Left ventricle myocardium inferior (tissue), 1 donor: ENCODE measurements around the gene GBF1. TPM values are rescaled to one million over a fixed set of nuclear protein-coding genes. Genes with fewer than 3 reads are reported as not detected.

Source experiments
- DNase-seq: peaks from one replicate; pipeline ENCODE4 v3.0.0-alpha.2; 2020
- H3K27ac ChIP-seq: fragments of 200-600 bp; replicated peaks from 2 replicates; pipeline ENCODE4 v1.8.0; 2021
- H3K27me3 ChIP-seq: fragments of 200-600 bp; 2 replicates; pipeline ENCODE4 v1.8.0; 2021; ENCODE audit warnings: low read depth
- H3K36me3 ChIP-seq: fragments of 200-600 bp; 2 replicates; pipeline ENCODE4 v1.8.0; 2021
- H3K4me1 ChIP-seq: fragments of 200-600 bp; 2 replicates; pipeline ENCODE4 v1.8.0; 2021
- H3K4me3 ChIP-seq: fragments of 200-600 bp; 2 replicates; pipeline ENCODE4 v1.8.0; 2021; ENCODE audit warnings: mild to moderate bottlenecking, moderate library complexity
- H3K9me3 ChIP-seq: fragments of 200-600 bp; replicated peaks from 2 replicates; pipeline ENCODE4 v1.8.0; 2021
- intact Hi-C: fragments of 100-400 bp; cut with micrococcal nuclease; formaldehyde crosslinking; loops from one replicate; pipeline ENCODE4 v1.11.0; 2022
- total RNA-seq: library from RNA; stranded (reverse); fragmentation: NEBNext Ultra II Directional; extraction: Animal tissue kit (Norgen Biotek cat#: 25700); gene quantifications from one replicate; pipeline ENCODE4 v1.2.1, GENCODE V29; 2021
- TF ChIP-seq, protein P1 (sequence below): fragments of 200-600 bp; IDR thresholded peaks from 2 replicates; pipeline ENCODE4 v1.8.0; 2021; ENCODE audit warnings: antibody characterized with exemption, mild to moderate bottlenecking, borderline replicate concordance
- donor health status: DM: no; HTN: yes; CAD: no; lungs with severe emphysema.

GBF1 gene
- total RNA-seq, 1 donor from 2014 or later: 43.2 TPM

DNA sequence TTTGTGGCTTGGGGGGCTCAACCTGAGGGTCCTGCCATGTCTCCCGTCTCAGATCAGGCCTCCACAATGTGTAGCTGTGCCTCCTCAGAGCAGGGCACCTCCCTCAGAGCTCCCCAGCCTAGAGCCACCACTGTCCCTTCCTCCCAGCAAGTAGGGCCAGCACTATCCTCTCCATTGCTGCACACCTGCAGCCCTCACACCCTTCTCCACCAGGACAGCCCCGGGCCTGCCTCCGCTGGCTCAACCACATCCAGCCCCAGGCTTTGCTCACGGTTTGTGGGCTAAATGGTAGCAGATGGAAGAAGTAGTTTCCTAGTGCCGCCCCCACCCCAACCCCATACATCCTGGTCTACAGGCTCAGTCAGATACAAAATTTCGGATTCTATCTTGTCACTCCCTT is 160.3 kb downstream of the GBF1 start:
- H3K27me3 ChIP-seq: peaks cover 37% of the 10 kb centered on the region
- H3K4me1 ChIP-seq: peaks cover 19% of the 10 kb centered on the region
- DNase-seq: no peak
- H3K36me3 ChIP-seq: peaks cover 21% of the 10 kb centered on the region
- H3K4me3 ChIP-seq: no peak overlapping the region
- H3K9me3 ChIP-seq: no peaks in the 10 kb centered on the region
- TF ChIP-seq, protein P1, sequence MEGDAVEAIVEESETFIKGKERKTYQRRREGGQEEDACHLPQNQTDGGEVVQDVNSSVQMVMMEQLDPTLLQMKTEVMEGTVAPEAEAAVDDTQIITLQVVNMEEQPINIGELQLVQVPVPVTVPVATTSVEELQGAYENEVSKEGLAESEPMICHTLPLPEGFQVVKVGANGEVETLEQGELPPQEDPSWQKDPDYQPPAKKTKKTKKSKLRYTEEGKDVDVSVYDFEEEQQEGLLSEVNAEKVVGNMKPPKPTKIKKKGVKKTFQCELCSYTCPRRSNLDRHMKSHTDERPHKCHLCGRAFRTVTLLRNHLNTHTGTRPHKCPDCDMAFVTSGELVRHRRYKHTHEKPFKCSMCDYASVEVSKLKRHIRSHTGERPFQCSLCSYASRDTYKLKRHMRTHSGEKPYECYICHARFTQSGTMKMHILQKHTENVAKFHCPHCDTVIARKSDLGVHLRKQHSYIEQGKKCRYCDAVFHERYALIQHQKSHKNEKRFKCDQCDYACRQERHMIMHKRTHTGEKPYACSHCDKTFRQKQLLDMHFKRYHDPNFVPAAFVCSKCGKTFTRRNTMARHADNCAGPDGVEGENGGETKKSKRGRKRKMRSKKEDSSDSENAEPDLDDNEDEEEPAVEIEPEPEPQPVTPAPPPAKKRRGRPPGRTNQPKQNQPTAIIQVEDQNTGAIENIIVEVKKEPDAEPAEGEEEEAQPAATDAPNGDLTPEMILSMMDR: no peak
- intact Hi-C loops: no loop called here
- no peak overlapping the region for H3K27ac ChIP-seq

- intact Hi-C loops: no loop called here
- no peak overlapping the region for H3K27ac ChIP-seq
- TF ChIP-seq, protein P1: no peak
- DNase-seq: no peak
- peaks cover 10% of the 10 kb centered on the region for H3K36me3 ChIP-seq
- H3K4me1 ChIP-seq: peaks cover 22% of the 10 kb centered on the region
- H3K9me3 ChIP-seq: no peaks in the 10 kb centered on the region
- no peak overlapping the region for H3K4me3 ChIP-seq
- H3K27me3 ChIP-seq: peaks cover 49% of the 10 kb centered on the region
These were observed 161.5 kb downstream of the GBF1 start for GRCh38 chr10:102406815-102407214.

DNA sequence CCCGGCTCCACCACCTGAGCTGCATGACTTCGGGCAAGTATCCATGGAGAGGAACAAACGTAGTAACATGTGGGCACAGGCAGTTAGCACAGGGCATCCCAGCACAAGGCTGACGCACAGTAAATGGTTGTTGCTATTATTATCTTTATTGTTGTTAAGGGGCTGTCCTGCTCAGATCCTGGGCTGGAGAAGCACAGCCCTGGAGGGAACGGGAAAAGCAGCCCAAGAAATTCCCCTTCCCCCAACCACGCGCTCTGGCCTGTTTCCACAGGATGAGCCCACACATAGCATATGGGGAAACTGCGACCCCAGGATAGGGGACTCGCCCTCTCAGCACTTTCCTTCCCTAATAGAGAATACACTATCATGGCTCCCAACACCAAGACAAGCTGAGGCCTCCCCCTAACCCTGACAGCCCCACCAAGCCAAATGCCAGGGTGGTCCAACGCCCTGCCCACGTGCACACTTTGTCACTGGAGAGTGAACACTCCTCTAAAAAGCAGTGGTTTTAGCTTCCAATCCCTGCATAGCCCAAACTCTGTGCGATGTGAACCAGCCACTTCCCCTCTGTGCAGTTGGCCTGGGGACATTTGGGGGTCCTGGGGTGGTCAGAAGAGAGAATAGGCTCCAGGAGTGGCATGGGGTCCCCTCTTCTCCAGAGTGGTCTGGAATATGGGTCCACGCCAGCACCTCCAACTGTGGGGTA is 162.2 kb downstream of the GBF1 start:
- Histone ChIP-seq H3K4me1 (peaks cover 22% of the 10 kb centered on the region), H3K4me3 (no peak overlapping the region), H3K36me3 (peaks cover 4% of the 10 kb centered on the region), H3K27ac (no peak overlapping the region), H3K27me3 (peaks cover 57% of the 10 kb centered on the region), H3K9me3 (no peaks in the 10 kb centered on the region)
- DNase-seq: no peak
- intact Hi-C loops: no loop called here
- TF ChIP-seq, protein P1: no peak

- intact Hi-C loops: no loop called here
- Histone ChIP-seq H3K36me3 (no peaks in the 10 kb centered on the region), H3K9me3 (no peaks in the 10 kb centered on the region), H3K27ac (no peak overlapping the region), H3K4me1 (peaks cover 22% of the 10 kb centered on the region), H3K27me3 (peaks cover 63% of the 10 kb centered on the region), H3K4me3 (peak overlapping the region; percentile 61)
- DNase-seq: no peak
- TF ChIP-seq, protein P1: no peak
These were observed 162.9 kb downstream of the GBF1 start for GRCh38 chr10:102408131-102408727.

DNA sequence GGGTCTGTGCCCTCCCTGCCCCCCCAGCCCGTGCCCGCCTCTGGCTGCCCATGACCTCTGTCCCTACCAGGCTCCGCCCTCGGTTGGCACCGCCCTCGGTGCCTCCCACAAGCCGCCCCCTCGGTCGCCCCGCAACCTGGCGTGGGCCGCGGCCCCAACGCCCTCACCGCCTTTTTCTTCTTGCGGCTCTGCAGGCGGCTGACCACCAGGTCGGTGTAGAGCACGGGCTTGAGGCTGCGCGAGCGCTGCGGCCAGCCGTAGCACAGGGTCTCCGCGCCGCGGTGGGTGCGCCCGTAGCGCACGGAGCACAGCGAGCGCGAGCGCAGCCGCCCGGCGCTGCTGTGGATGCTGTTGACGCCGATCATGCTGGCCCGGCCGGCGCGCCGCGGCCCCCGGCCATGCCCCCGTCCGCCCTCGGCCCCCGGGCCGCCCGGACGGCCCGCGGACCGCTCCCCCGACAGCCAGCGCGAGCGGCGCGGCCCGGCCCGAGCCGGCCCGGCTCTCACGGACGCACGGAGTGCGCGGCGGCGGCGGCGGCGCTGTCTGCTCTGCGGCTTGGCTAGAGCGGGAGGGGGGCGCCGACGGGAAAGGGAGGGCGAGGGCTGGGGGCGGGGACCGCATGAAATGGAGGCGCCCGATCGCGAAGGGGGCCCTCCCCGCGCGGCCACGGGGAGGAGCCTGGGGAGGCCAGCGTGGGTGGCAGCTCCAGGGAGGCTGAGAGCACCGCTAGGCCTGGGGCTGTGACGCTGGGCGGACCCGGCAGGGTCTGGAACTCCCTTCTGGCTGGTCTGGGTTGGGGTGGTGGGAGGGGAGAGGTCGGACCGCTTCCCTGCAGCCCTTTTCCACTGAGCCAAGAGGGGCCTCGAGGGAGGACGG is 163.6 kb downstream of the GBF1 start:
- Histone ChIP-seq H3K27me3 (peaks cover 71% of the 10 kb centered on the region), H3K36me3 (no peaks in the 10 kb centered on the region), H3K27ac (no peak overlapping the region), H3K9me3 (no peaks in the 10 kb centered on the region), H3K4me1 (peaks cover 22% of the 10 kb centered on the region), H3K4me3 (peak overlapping the region; percentile 61)
- no peak for DNase-seq
- TF ChIP-seq, protein P1: no peak
- intact Hi-C loops: no loop called here
